PFSK-1 (cell line): ENCODE measurements around the gene SLC6A13.

ENCODE experiments used
- POLR2AphosphoS5 ChIP-seq: IDR thresholded peaks from 2 replicates; pipeline ENCODE4 v1.6.1; 2012; ENCODE audit warnings: low read depth, mild to moderate bottlenecking, control low read depth, low read length, moderate library complexity
- REST ChIP-seq, 2 experiments: IDR thresholded peaks; 2 replicates each; pipeline versions ENCODE4 v1.6.1 to v1.8.0; 2011 to 2012; ENCODE audit warnings: low read depth in 2 of 2, low read length in 2 of 2, control low read depth in 1 of 2, inconsistent platforms in 1 of 2, mild to moderate bottlenecking in 1 of 2, moderate library complexity in 1 of 2; ENCODE audit not compliant: insufficient read depth in 1 of 2
- SIN3A ChIP-seq: IDR thresholded peaks from 2 replicates; pipeline ENCODE4 v1.6.1; 2012; ENCODE audit warnings: mild to moderate bottlenecking, low read length, moderate library complexity, borderline replicate concordance; ENCODE audit not compliant: insufficient read depth

GRCh38 chr12:174124-174523 is 88.5 kb downstream of the SLC6A13 start:
- TF ChIP-seq REST (IDR thresholded peaks at IDR 0.05; ENCODE audit: insufficient read depth in 1 of 2, low read depth in 2 of 2, low read length in 2 of 2) (no peak), POLR2AphosphoS5 (no peak), SIN3A (no peak)
